B cell (primary cell): ENCODE measurements around the gene PPP4R4. TPM values are rescaled to one million over a fixed set of nuclear protein-coding genes. Genes with fewer than 3 reads are reported as not detected.

Experiments
- ATAC-seq: fragments of 200-7000 bp; cut with Tn5 transposase; one replicate; pipeline ENCODE4 v1.10.0; 2021; ENCODE audit warnings: low read depth, mild to moderate bottlenecking, moderate number of reproducible peaks, moderate library complexity
- CTCF ChIA-PET: fragments of 350-600 bp; sonication (Branson Sonifier 250); formaldehyde crosslinking; loops from one replicate; lab custom pipeline; 2021; ENCODE audit warnings: antibody characterized with exemption, inconsistent platforms; lab: Charles Lee
- POLR2A ChIA-PET: fragments of 350-600 bp; sonication (Branson Sonifier 250); formaldehyde crosslinking; loops from one replicate; lab custom pipeline; 2021; ENCODE audit warnings: antibody characterized with exemption; lab: Charles Lee
- DNase-seq: peaks from one replicate; pipeline ENCODE4 v3.0.0; 2013
- H2AFZ ChIP-seq: 2 replicates; pipeline ENCODE4 v1.6.1; 2012; ENCODE audit warnings: mild to moderate bottlenecking, low read depth, low read length; ENCODE audit not compliant: insufficient read depth, poor library complexity, severe bottlenecking
- H3K27ac ChIP-seq, 2 donors: 1 replicate in 1 of 2; 2 replicates in 1 of 2; pipeline ENCODE4 v1.5.1; 2012 to 2013; ENCODE audit warnings: low read length in 2 of 2, mild to moderate bottlenecking in 2 of 2, moderate library complexity in 1 of 2
- H3K27me3 ChIP-seq, 4 experiments: fragments of 200-600 bp in 1 of 4; sonication (generic) in 1 of 4; replicated peaks in 1 of 4; 1 replicate in 2 of 4; 2 replicates in 2 of 4; pipeline versions ENCODE4 v1.6.1 to v1.7.0; 2013 to 2016; ENCODE audit warnings: low read length in 3 of 4, mild to moderate bottlenecking in 2 of 4, mixed read lengths in 1 of 4, moderate library complexity in 1 of 4; ENCODE audit not compliant: insufficient read depth in 4 of 4, control insufficient read depth in 3 of 4; ENCODE audit errors: control extremely low read depth in 1 of 4
- H3K36me3 ChIP-seq, 2 experiments: replicated peaks in 1 of 2; 1 replicate in 1 of 2; 2 replicates in 1 of 2; pipeline versions ENCODE4 v1.6.1 to v1.7.1; 2013; ENCODE audit warnings: low read length in 1 of 2; ENCODE audit not compliant: insufficient read depth in 2 of 2, control insufficient read depth in 1 of 2; ENCODE audit errors: control extremely low read depth in 1 of 2, extremely low read depth in 1 of 2
- H3K4me1 ChIP-seq, 2 donors: fragments of 200-600 bp in 1 of 2; sonication (generic) in 1 of 2; 1 replicate in 1 of 2; 2 replicates in 1 of 2; pipeline versions ENCODE4 v1.5.1 to v1.6.1; 2013 to 2017; ENCODE audit warnings: low read length in 2 of 2; ENCODE audit not compliant: control insufficient read depth in 2 of 2, insufficient read depth in 2 of 2
- H3K4me2 ChIP-seq: replicated peaks from 2 replicates; pipeline ENCODE3; 2012; ENCODE audit warnings: mild to moderate bottlenecking, low read depth, low read length; ENCODE audit not compliant: poor library complexity, severe bottlenecking
- H3K4me3 ChIP-seq, 5 experiments: fragments of 200-600 bp in 1 of 5; sonication (generic) in 1 of 5; 1 replicate in 3 of 5; 2 replicates in 2 of 5; pipeline versions ENCODE4 v1.5.1 to v1.7.0; 2011 to 2016; ENCODE audit warnings: low read length in 4 of 5, mild to moderate bottlenecking in 4 of 5, low read depth in 2 of 5, control low read depth in 1 of 5, moderate library complexity in 1 of 5; ENCODE audit not compliant: insufficient read depth in 1 of 5; ENCODE audit errors: control extremely low read depth in 1 of 5, extremely low read depth in 1 of 5
- H3K79me2 ChIP-seq: fragments of 200-600 bp; sonication (generic); one replicate; pipeline ENCODE4 v1.6.0; 2016; ENCODE audit warnings: low read length; ENCODE audit not compliant: control insufficient read depth, insufficient read depth
- H3K9ac ChIP-seq: fragments of 200-600 bp; sonication (generic); 2 replicates; pipeline ENCODE4 v1.6.1; 2017; ENCODE audit warnings: mild to moderate bottlenecking, low read length, moderate library complexity
- H3K9me3 ChIP-seq, 3 donors: one replicate each; pipeline versions ENCODE4 v1.6.1 to v1.7.1; 2013; ENCODE audit warnings: low read length in 2 of 3; ENCODE audit not compliant: control insufficient read depth in 2 of 3, insufficient read depth in 1 of 3; ENCODE audit errors: control extremely low read depth in 1 of 3
- H4K20me1 ChIP-seq: 2 replicates; pipeline ENCODE4 v1.6.0; 2012; ENCODE audit warnings: mild to moderate bottlenecking, low read length; ENCODE audit not compliant: insufficient read depth, control insufficient read depth, poor library complexity, severe bottlenecking
- H3K27ac Mint-ChIP-seq: one replicate; pipeline ENCODE4 v1.8.0; 2021; ENCODE audit warnings: mixed read lengths
- H3K27me3 Mint-ChIP-seq: one replicate; pipeline ENCODE4 v1.8.0; 2021; ENCODE audit warnings: mixed read lengths
- H3K4me1 Mint-ChIP-seq: one replicate; pipeline ENCODE4 v1.8.0; 2021; ENCODE audit warnings: mixed read lengths
- H3K4me3 Mint-ChIP-seq: one replicate; pipeline ENCODE4 v1.8.0; 2021; ENCODE audit warnings: mixed read lengths
- H3K9me3 Mint-ChIP-seq: one replicate; pipeline ENCODE4 v1.8.0; 2022; ENCODE audit warnings: mixed read lengths; ENCODE audit not compliant: insufficient read depth
- CTCF ChIP-seq: fragments of 200-600 bp; IDR thresholded peaks from one replicate; pipeline ENCODE4 v1.8.0; 2022; ENCODE audit warnings: antibody characterized with exemption, mild to moderate bottlenecking
- EZH2 ChIP-seq: IDR thresholded peaks from 2 replicates; pipeline ENCODE4 v1.6.1; 2012; ENCODE audit warnings: borderline replicate concordance, low read depth, mild to moderate bottlenecking, moderate library complexity, low read length; ENCODE audit not compliant: insufficient read depth, poor library complexity, severe bottlenecking
- WGBS: methylation state at CpG from one replicate; pipeline ENCODE4 v1.1.5; 2013; ENCODE audit warnings: missing lambda C conversion rate; ENCODE audit not compliant: insufficient coverage; 5-methylcytosine and 5-hydroxymethylcytosine counted together
- intact Hi-C: fragments of 100-400 bp; cut with micrococcal nuclease; formaldehyde crosslinking; loops from one replicate; pipeline ENCODE4 v1.10.0; 2022
- polyA plus RNA-seq: library from polyadenylated mRNA; depleted of rRNA; stranded (reverse); fragments of >200 nt; gene quantifications from 2 replicates; pipeline ENCODE4 v1.2.3, GENCODE V29; 2012
- total RNA-seq, 2 donors: library from RNA; stranded (reverse); fragments of 120-200 nt in 1 of 2; gene quantifications; 1 replicate in 1 of 2; 2 replicates in 1 of 2; pipeline versions ENCODE4 v1.2.3 to v1.2.4, GENCODE V29; 2013 to 2022

PPP4R4 gene
- total and polyA plus RNA-seq, 2 donors (not counting 1 experiment from before 2014, with no cell fraction given) = not detected

DNA sequence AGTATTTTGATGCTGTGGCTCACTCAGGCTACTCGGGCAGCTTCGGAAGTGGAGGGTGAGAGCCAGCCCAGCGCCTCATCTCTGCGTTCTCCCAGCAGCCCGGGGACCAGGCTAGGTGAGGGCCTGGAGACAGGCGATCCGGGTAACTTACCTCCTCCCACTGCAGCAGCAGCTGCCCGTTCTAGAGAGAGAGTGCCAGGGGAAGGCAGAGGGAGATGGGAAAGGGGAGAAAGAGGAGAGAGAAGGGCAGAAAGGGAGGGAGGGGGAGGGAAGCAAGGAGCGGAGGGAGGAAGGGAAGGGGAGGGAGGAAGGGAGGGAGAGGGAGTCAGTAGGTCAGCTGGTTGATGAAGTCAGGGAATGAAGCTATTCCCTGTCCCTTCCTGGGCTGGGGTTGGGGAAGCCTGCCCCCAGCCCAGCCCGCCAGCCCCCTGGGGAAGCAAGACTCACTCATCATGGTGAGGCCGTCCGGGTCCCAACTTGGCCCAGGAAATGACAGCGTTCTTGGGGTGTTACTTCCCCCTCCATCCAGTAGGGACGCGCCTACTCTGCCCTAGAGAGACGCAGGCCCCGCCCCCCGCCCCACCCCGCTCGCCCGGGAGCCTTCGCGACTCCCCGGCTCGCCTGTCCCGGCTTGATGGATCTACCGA is 44.9 kb upstream of the PPP4R4 start, which contains the start of gene IFI27L2:
IFI27L2 (minus strand) TSS at position 494 of the 647 bp plus-strand sequence; CDS start at position 454, 40 bp downstream.
- peak within 1 kb of the TSS; percentile 68 for H3K27ac Mint-ChIP-seq
- Histone ChIP-seq H4K20me1 (no peaks in the 10 kb centered on the region), H3K4me2 (peak within 1 kb of the TSS; percentile 91), H3K9me3 (no peaks in the 10 kb centered on the region), H2AFZ (peak within 1 kb of the TSS; percentile 91), H3K4me3 (peak within 1 kb of the TSS; percentile 57 to 85 (median 65)), H3K36me3 (peaks cover 0 to 3% of the 10 kb centered on the region in 2 experiments), H3K9ac (peak within 1 kb of the TSS; percentile 69), H3K79me2 (no peaks in the 10 kb centered on the region), H3K4me1 (peaks cover 12 to 18% of the 10 kb centered on the region in 2 donors), H3K27ac (peak within 1 kb of the TSS; percentile 35 to 44), H3K27me3 (peaks cover 0 to 4% (median 0%) of the 10 kb centered on the region in 4 experiments)
- peaks cover 14% of the 10 kb centered on the region for H3K4me1 Mint-ChIP-seq
- H3K9me3 Mint-ChIP-seq = no peaks in the 10 kb centered on the region
- ATAC-seq = peak; percentile 98
- ChIA-PET POLR2A (interaction anchor here (0.6 to 1.2 kb wide), 3 partner anchors 37 to 90 kb away, joined by 6 to 10 read pairs (median 8); no protein-coding TSS in a partner anchor), CTCF (interaction anchor here (0.8 to 3.0 kb wide), 7 partner anchors 15 to 189 kb away, joined by 3 to 19 read pairs (median 4); no protein-coding TSS in a partner anchor)
- H3K27me3 Mint-ChIP-seq = peaks cover 10% of the 10 kb centered on the region
- TF ChIP-seq CTCF (peak; percentile 45), EZH2 (no peak)
- peak within 1 kb of the TSS; percentile 94 for H3K4me3 Mint-ChIP-seq
- under 1% methylated on average over 18 of the region's 27 CpGs for WGBS
- peak; percentile 80 for DNase-seq
- intact Hi-C loops = loop anchor here (1.0 kb wide), 1 partner anchor 48 kb away; the partner anchor contains the start of genes DDX24 and IFI27L1
